HG03558 (cell line): Measurements from ENCODE around the gene NEK5.

Experiments
- ATAC-seq: cut with Tn5 transposase; IDR thresholded peaks from one replicate; pipeline ENCODE4 v1.9.1; 2021; ENCODE audit warnings: moderate number of reproducible peaks; ENCODE audit not compliant: unreplicated experiment; ENCODE audit errors: extremely low read depth

NEK5 gene

GRCh38 chr13:51995677-51996551, 133.0 kb downstream of the NEK5 start:
- no peak for ATAC-seq

- no peak for ATAC-seq
Observed at GRCh38 chr13:51993713-51994112, 135.2 kb downstream of the NEK5 start.

- no peak for ATAC-seq
Observed at GRCh38 chr13:51988988-51989618, 139.8 kb downstream of the NEK5 start.
